ENCODE results near the gene SMTN.

DNA sequence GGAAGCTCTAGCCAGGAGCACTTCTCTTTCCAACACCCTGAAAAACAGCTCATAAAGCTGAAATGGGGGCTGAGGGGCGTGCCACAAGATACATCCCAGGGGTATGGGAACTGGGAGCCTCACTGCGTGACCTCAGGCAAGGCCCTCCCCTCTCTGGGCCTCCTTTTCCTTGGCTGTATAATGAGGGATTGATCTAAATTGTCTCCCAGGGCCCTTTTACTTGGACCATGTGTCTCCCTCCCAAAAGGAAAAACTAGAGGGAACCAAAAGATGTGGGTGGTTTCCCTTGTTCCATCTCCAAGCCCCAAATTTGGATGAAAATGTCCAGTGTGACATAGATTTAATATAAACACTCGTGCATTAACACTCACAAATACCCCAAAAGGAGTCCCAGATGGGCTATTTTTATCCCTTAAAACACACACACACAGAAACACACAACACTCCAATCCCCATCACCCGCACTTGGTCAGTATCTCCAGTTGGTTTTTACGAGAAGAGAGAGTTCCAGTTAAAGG, 25.9 kb upstream of the SMTN start:
- TF ChIP-seq, protein P1, sequence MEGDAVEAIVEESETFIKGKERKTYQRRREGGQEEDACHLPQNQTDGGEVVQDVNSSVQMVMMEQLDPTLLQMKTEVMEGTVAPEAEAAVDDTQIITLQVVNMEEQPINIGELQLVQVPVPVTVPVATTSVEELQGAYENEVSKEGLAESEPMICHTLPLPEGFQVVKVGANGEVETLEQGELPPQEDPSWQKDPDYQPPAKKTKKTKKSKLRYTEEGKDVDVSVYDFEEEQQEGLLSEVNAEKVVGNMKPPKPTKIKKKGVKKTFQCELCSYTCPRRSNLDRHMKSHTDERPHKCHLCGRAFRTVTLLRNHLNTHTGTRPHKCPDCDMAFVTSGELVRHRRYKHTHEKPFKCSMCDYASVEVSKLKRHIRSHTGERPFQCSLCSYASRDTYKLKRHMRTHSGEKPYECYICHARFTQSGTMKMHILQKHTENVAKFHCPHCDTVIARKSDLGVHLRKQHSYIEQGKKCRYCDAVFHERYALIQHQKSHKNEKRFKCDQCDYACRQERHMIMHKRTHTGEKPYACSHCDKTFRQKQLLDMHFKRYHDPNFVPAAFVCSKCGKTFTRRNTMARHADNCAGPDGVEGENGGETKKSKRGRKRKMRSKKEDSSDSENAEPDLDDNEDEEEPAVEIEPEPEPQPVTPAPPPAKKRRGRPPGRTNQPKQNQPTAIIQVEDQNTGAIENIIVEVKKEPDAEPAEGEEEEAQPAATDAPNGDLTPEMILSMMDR (IDR thresholded peaks at IDR 0.05 in 2 of 3, conservative IDR thresholded peaks at IDR 0.05 in 1 of 3; ENCODE audit: control insufficient read depth in 2 of 3, extremely low read depth in 1 of 3, insufficient read depth in 1 of 3, low read depth in 3 of 3, low read length in 3 of 3): no peak
- TF ChIP-seq RELA (IDR thresholded peaks at IDR 0.05; ENCODE audit: borderline replicate concordance, partially characterized antibody): no peak
- TF ChIP-seq ZNF384 (IDR thresholded peaks at IDR 0.05; ENCODE audit: borderline replicate concordance, low read depth, low read length): no peak
- no peak for TF ChIP-seq TAF1 (IDR thresholded peaks at IDR 0.05; ENCODE audit: borderline replicate concordance, low read depth, low read length)
